HepG2 (cell line): ENCODE data around the gene SPON2. TPM values are rescaled to one million over a fixed set of nuclear protein-coding genes. Genes with fewer than 3 reads are reported as not detected.

Experiments used
- ATAC-seq: fragments of 200-7000 bp; cut with Tn5 transposase; 3 replicates; pipeline ENCODE4 v1.9.1; 2020; ENCODE audit warnings: mild to moderate bottlenecking, moderate library complexity
- BruUV-seq: library from RNA; stranded (reverse); fragments of 400-500 nt; replicated peaks from 2 replicates; lab custom pipeline; 2021; lab: Mats Ljungman, UMichigan
- CTCF ChIA-PET: fragments of 300-600 bp; formaldehyde crosslinking; extraction: SDS; loops from one replicate; lab custom pipeline; 2021; ENCODE audit warnings: low total read pairs, inconsistent platforms, low intra/inter-chr PET ratio; lab: Yijun Ruan, JAX
- POLR2A ChIA-PET: fragments of 350-600 bp; sonication (Branson Sonifier 250); formaldehyde crosslinking; loops from one replicate; lab custom pipeline; 2020; ENCODE audit warnings: antibody characterized with exemption, inconsistent platforms; lab: Yijun Ruan, JAX
- DNase-seq: peaks from one replicate; pipeline ENCODE4 v3.0.0-alpha.2; 2015; ENCODE audit warnings: low spot score
- FAIRE-seq: peaks from 3 replicates; lab custom pipeline; 2011; peaks lifted over from hg19 to GRCh38; lab: Jason Lieb, UNC
- H2AFZ ChIP-seq: one replicate; pipeline ENCODE4 v1.6.1; 2011; ENCODE audit warnings: low read length, inconsistent platforms
- H3K27ac ChIP-seq: fragments of 300-600 bp; 3 replicates; pipeline ENCODE4 v1.8.0; 2011; ENCODE audit warnings: mixed run types, mild to moderate bottlenecking, mixed read lengths, low read length, inconsistent platforms; ENCODE audit not compliant: insufficient read depth; ENCODE audit errors: extremely low read length
- H3K27me3 ChIP-seq, 2 experiments: fragments of 200-600 bp in 1 of 2; 2 replicates in 1 of 2; 3 replicates in 1 of 2; pipeline versions ENCODE4 v1.6.0 to v1.8.0; 2011; ENCODE audit warnings: low read length in 2 of 2, mild to moderate bottlenecking in 2 of 2, moderate library complexity in 2 of 2, inconsistent platforms in 1 of 2; ENCODE audit not compliant: insufficient read depth in 2 of 2, control insufficient read depth in 1 of 2
- H3K36me3 ChIP-seq, 2 experiments: fragments of 200-600 bp in 1 of 2; replicated peaks in 1 of 2; 2 replicates in 1 of 2; 3 replicates in 1 of 2; pipeline versions ENCODE4 v1.5.1 to v1.8.0; 2011; ENCODE audit warnings: low read length in 2 of 2, inconsistent platforms in 1 of 2; ENCODE audit not compliant: insufficient read depth in 2 of 2, control insufficient read depth in 1 of 2
- H3K4me1 ChIP-seq: 2 replicates; pipeline ENCODE4 v1.5.1; 2012; ENCODE audit warnings: low read length, inconsistent platforms; ENCODE audit not compliant: insufficient read depth
- H3K4me2 ChIP-seq: 2 replicates; pipeline ENCODE4 v1.6.0; 2011; ENCODE audit warnings: low read depth, low read length, inconsistent platforms
- H3K4me3 ChIP-seq, 3 experiments: fragments of 200-600 bp in 1 of 3; sonication (generic), shearing (Covaris generic) in 1 of 3; replicated peaks in 1 of 3; 2 replicates each; pipeline ENCODE4 v1.5.1; 2011 to 2016; ENCODE audit warnings: low read length in 3 of 3, inconsistent platforms in 2 of 3, low read depth in 2 of 3, mild to moderate bottlenecking in 2 of 3, control low read depth in 1 of 3, mixed read lengths in 1 of 3; ENCODE audit not compliant: insufficient read depth in 1 of 3
- H3K79me2 ChIP-seq: one replicate; pipeline ENCODE4 v1.6.1; 2011; ENCODE audit warnings: low read length, inconsistent platforms; ENCODE audit not compliant: insufficient read depth
- H3K9ac ChIP-seq: 2 replicates; pipeline ENCODE4 v1.6.0; 2011; ENCODE audit warnings: mild to moderate bottlenecking, low read depth, low read length, inconsistent platforms; ENCODE audit not compliant: insufficient read depth
- H3K9me3 ChIP-seq: 2 replicates; pipeline ENCODE4 v1.5.1; 2012; ENCODE audit warnings: mild to moderate bottlenecking, low read length
- H4K20me1 ChIP-seq: 2 replicates; pipeline ENCODE4 v1.6.0; 2011; ENCODE audit warnings: inconsistent platforms, mild to moderate bottlenecking, low read length, moderate library complexity; ENCODE audit not compliant: insufficient read depth
- CENPBD1 ChIP-seq: sonication (generic); formaldehyde crosslinking; IDR thresholded peaks from 2 replicates; pipeline ENCODE4 v1.8.0; 2022; ENCODE audit warnings: missing genetic modification reagents, low read depth, mild to moderate bottlenecking, borderline replicate concordance
- ERF ChIP-seq: IDR thresholded peaks from 2 replicates; pipeline ENCODE4 v1.6.1; 2018; ENCODE audit warnings: missing biosample characterization, missing genetic modification reagents
- FOXM1 ChIP-seq: sonication (generic); formaldehyde crosslinking; IDR thresholded peaks from 2 replicates; pipeline ENCODE4 v1.5.0; 2020; ENCODE audit warnings: missing genetic modification reagents
- GPN1 ChIP-seq: sonication (generic); formaldehyde crosslinking; IDR thresholded peaks from 2 replicates; pipeline ENCODE4 v1.5.1; 2020; ENCODE audit warnings: missing genetic modification reagents, borderline replicate concordance
- NBN ChIP-seq: fragments of 450-650 bp; conservative IDR thresholded peaks from 2 replicates; pipeline ENCODE4 v1.6.1; 2017
- NFKB2 ChIP-seq: sonication (generic); formaldehyde crosslinking; IDR thresholded peaks from 2 replicates; pipeline ENCODE4 v1.4.0; 2020; ENCODE audit warnings: missing genetic modification reagents, borderline replicate concordance
- NR2F2 ChIP-seq: IDR thresholded peaks from 2 replicates; pipeline ENCODE4 v1.6.1; 2012; ENCODE audit warnings: low read depth, inconsistent platforms, borderline replicate concordance
- RELA ChIP-seq: sonication (generic); formaldehyde crosslinking; IDR thresholded peaks from 2 replicates; pipeline ENCODE4 v1.4.0; 2020; ENCODE audit warnings: missing genetic modification reagents
- SETDB1 ChIP-seq: sonication (generic); formaldehyde crosslinking; IDR thresholded peaks from 2 replicates; pipeline ENCODE4 v1.5.1; 2020; ENCODE audit warnings: missing genetic modification reagents, mild to moderate bottlenecking, borderline replicate concordance
- SP1 ChIP-seq, 2 experiments: fragments of 450-650 bp in 1 of 2; sonication (generic) in 1 of 2; formaldehyde crosslinking in 1 of 2; IDR thresholded peaks; 2 replicates each; pipeline versions ENCODE4 v1.4.0 to v1.6.1; 2016 to 2020; ENCODE audit warnings: missing genetic modification reagents in 1 of 2
- SP140L ChIP-seq: sonication (generic); formaldehyde crosslinking; IDR thresholded peaks from 2 replicates; pipeline ENCODE4 v1.4.0; 2020; ENCODE audit warnings: missing genetic modification reagents, borderline replicate concordance
- TAF15 ChIP-seq: fragments of 200-400 bp; formaldehyde crosslinking; IDR thresholded peaks from one replicate; pipeline ENCODE4 v1.6.1; 2018; ENCODE audit warnings: mild to moderate bottlenecking, low read depth, low read length; ENCODE audit not compliant: poor library complexity, severe bottlenecking
- TCF12 ChIP-seq, 2 experiments: fragments of 450-650 bp in 1 of 2; sonication (generic) in 1 of 2; formaldehyde crosslinking in 1 of 2; IDR thresholded peaks; 2 replicates each; pipeline versions ENCODE4 v1.6.1 to v1.8.0; 2017 to 2022; ENCODE audit warnings: antibody characterized with exemption in 1 of 2, mild to moderate bottlenecking in 1 of 2, missing genetic modification reagents in 1 of 2, moderate library complexity in 1 of 2
- THAP8 ChIP-seq: sonication (generic); formaldehyde crosslinking; IDR thresholded peaks from 2 replicates; pipeline ENCODE4 v1.5.1; 2020; ENCODE audit warnings: missing genetic modification reagents, mild to moderate bottlenecking, borderline replicate concordance
- THYN1 ChIP-seq: sonication (generic); formaldehyde crosslinking; IDR thresholded peaks from 2 replicates; pipeline ENCODE4 v1.8.1; 2023; ENCODE audit warnings: low read depth, mild to moderate bottlenecking, moderate library complexity, missing genetic modification reagents, borderline replicate concordance
- ZKSCAN5 ChIP-seq: sonication (generic); formaldehyde crosslinking; IDR thresholded peaks from 2 replicates; pipeline ENCODE4 v1.5.1; 2020; ENCODE audit warnings: mild to moderate bottlenecking, missing genetic modification reagents
- ZNF160 ChIP-seq: sonication (generic); formaldehyde crosslinking; IDR thresholded peaks from 2 replicates; pipeline ENCODE4 v1.8.0; 2022; ENCODE audit warnings: mild to moderate bottlenecking, inconsistent platforms, missing genetic modification reagents
- ZNF274 ChIP-seq: sonication (generic); formaldehyde crosslinking; IDR thresholded peaks from 2 replicates; pipeline ENCODE4 v1.5.1; 2020; ENCODE audit warnings: mild to moderate bottlenecking, missing genetic modification reagents
- ZNF326 ChIP-seq: sonication (generic); formaldehyde crosslinking; IDR thresholded peaks from 2 replicates; pipeline ENCODE4 v1.4.0; 2020; ENCODE audit warnings: missing genetic modification reagents, borderline replicate concordance
- ZNF460 ChIP-seq: sonication (generic); formaldehyde crosslinking; IDR thresholded peaks from 2 replicates; pipeline ENCODE4 v1.5.1; 2020; ENCODE audit warnings: missing genetic modification reagents, mild to moderate bottlenecking, borderline replicate concordance
- ZNF660 ChIP-seq: sonication (generic); formaldehyde crosslinking; IDR thresholded peaks from 2 replicates; pipeline ENCODE4 v1.5.1; 2020; ENCODE audit warnings: mild to moderate bottlenecking, low read depth, missing genetic modification reagents, borderline replicate concordance
- WGBS: methylation state at CpG from one replicate; pipeline ENCODE4 v1.1.6; 2017; ENCODE audit warnings: low lambda C conversion rate; 5-methylcytosine and 5-hydroxymethylcytosine counted together
- in situ Hi-C: cut with HindIII; loops from 2 replicates; pipeline ENCODE4 v1.10.0; 2017; ENCODE audit warnings: low pct_unique_long_range_greater_than_20kb; ENCODE audit not compliant: extremely low pct_ligation_motif_present
- intact Hi-C: fragments of 100-400 bp; cut with micrococcal nuclease; formaldehyde crosslinking; loops from one replicate; pipeline ENCODE4 v1.10.0; 2022; ENCODE audit not compliant: unreplicated experiment
- polyA plus RNA-seq, 8 experiments: library from polyadenylated mRNA; depleted of rRNA in 3 of 8; stranded (reverse) in 7 of 8; unstranded in 1 of 8; fragments of >200 nt; fragmentation: Illumina TruSeq in 4 of 8; extraction: Trizol in 4 of 8; gene quantifications; 2 replicates each; pipeline versions ENCODE4 v1.2.1 to v1.2.3, GENCODE V29; 2011 to 2016; ENCODE audit warnings: low read depth in 4 of 8, missing spikeins in 1 of 8, mixed read lengths in 1 of 8; ENCODE audit not compliant: insufficient read depth in 1 of 8
- total RNA-seq, 5 experiments: library from RNA; depleted of rRNA; stranded (reverse); fragments of >200 nt; fragmentation: Illumina TruSeq; extraction: Trizol; gene quantifications; 2 replicates each; pipeline ENCODE4 v1.2.3, GENCODE V29; 2016; ENCODE audit warnings: low read depth in 1 of 5

SPON2 gene
- total and polyA plus RNA-seq, 2 of the 13 experiments (the other 11 are each of a cell fraction or from before 2014, with no cell fraction given): 17.4 to 55.2 TPM

- no peak for TF ChIP-seq NFKB2
- TF ChIP-seq TCF12 (IDR thresholded peaks at IDR 0.05): no peak
- TF ChIP-seq TCF12 (CRISPR knock-in tag; IDR thresholded peaks at IDR 0.05): 0 out of 2 replicates have a peak, but pooled peaks have one; percentile 42
- TF ChIP-seq SP1 (IDR thresholded peaks at IDR 0.05): no peak
- TF ChIP-seq SP1 (CRISPR knock-in tag; IDR thresholded peaks at IDR 0.05): no peak
Observed at GRCh38 chr4:1205586-1206298, 33.4 kb upstream of the SPON2 start (continued).

- H3K9ac ChIP-seq: peak overlapping the region; percentile 79
- POLR2A ChIA-PET: interaction anchor here (0.6 to 5.3 kb wide), 19 partner anchors 8 to 212 kb away, joined by 3 to 95 read pairs (median 4); partner anchors contain the start of genes SLC26A1, SPON2 and UVSSA
- TF ChIP-seq ZNF274 (CRISPR knock-in tag) (peak; percentile 89), ZNF326 (CRISPR knock-in tag) (no peak), THYN1 (no peak), FOXM1 (CRISPR knock-in tag) (no peak), NBN (no peak), ERF (peak; percentile 95), ZNF160 (CRISPR knock-in tag) (no peak), NR2F2 (no peak), ZKSCAN5 (CRISPR knock-in tag) (peak; percentile 59; the same call in 1 of the 2 replicates), SP140L (CRISPR knock-in tag) (no peak), ZNF660 (CRISPR knock-in tag) (no peak), RELA (CRISPR knock-in tag) (peak; percentile 56; the same call in 1 of the 2 replicates), ZNF460 (no peak), TAF15 (peak; percentile 48), CENPBD1 (CRISPR knock-in tag) (no peak), SETDB1 (CRISPR knock-in tag) (no peak), THAP8 (CRISPR knock-in tag) (no peak), GPN1 (no peak)
Observed at GRCh38 chr4:1204828-1205585, 32.6 kb upstream of the SPON2 start.

More at GRCh38 chr4:1204828-1205585, 32.6 kb upstream of the SPON2 start:
- FAIRE-seq (peak; percentile 89), DNase-seq (peak; percentile 87), ATAC-seq (peak; percentile 90)
- H3K4me1 ChIP-seq: peaks cover 45% of the 10 kb centered on the region
- BruUV-seq: TSS peak; percentile 83
- 0% methylated on average over 8 of the region's 25 CpGs for WGBS
- no peaks in the 10 kb centered on the region for H4K20me1 ChIP-seq
- peak overlapping the region; percentile 98 for H3K4me2 ChIP-seq
- H3K27ac ChIP-seq: peak overlapping the region; percentile 74
- H3K4me3 ChIP-seq: peak overlapping the region; percentile 51 to 76 (median 70)
- CTCF ChIA-PET: no interaction called here
- H2AFZ ChIP-seq: no peak overlapping the region
- H3K27me3 ChIP-seq: no peaks in the 10 kb centered on the region
- H3K36me3 ChIP-seq: no peaks in the 10 kb centered on the region; a peak in 1 of 5 replicates
- intact Hi-C loops: loop anchor here (1.0 kb wide), 1 partner anchor 32 kb away; no protein-coding TSS in a partner anchor
- in situ Hi-C loops: loop anchor here (5.0 kb wide), 1 partner anchor 33 kb away; the partner anchor contains the start of gene SPON2
- no peaks in the 10 kb centered on the region for H3K9me3 ChIP-seq
- H3K79me2 ChIP-seq: peaks cover 2% of the 10 kb centered on the region
